ENCODE results near the gene PIN1. TPM values are rescaled to one million over a fixed set of nuclear protein-coding genes. Genes with fewer than 3 reads are reported as not detected.
A peak's percentile ranks its signal among the peaks of the same experiment; 100 is the strongest.

PIN1 gene
- total and polyA plus RNA-seq, 4 experiments from 2014 or later: 72.1 to 167 (median 81.0) TPM

- Mint-ChIP-seq H3K36me3 (no peaks in the 10 kb centered on the region), H3K4me1 (peaks cover 0 to 2% (median 0%) of the 10 kb centered on the region in 4 donors), H3K9me3 (no peaks in the 10 kb centered on the region), H3K27me3 (peaks cover 0 to 3% of the 10 kb centered on the region in 2 donors), H3K4me3 (no peak overlapping the region), H3K27ac (no peak overlapping the region)
- ChIA-PET POLR2A (ENCODE audit: partially characterized antibody) (no interaction called here), CTCF (ENCODE audit: partially characterized antibody) (interaction anchor here (1.0 kb wide), 1 partner anchor 10 kb away, joined by 3 read pairs; no protein-coding TSS in a partner anchor)
- intact Hi-C loops (cut with micrococcal nuclease): no loop called here
- H3K4me1 ChIP-seq (ENCODE audit: insufficient read depth, low read length): no peaks in the 10 kb centered on the region
- DNase-seq: no peak
- no peaks in the 10 kb centered on the region for H3K9me3 ChIP-seq (ENCODE audit: control insufficient read depth in 1 of 2, low read length in 2 of 2)
- H3K27me3 ChIP-seq (ENCODE audit: insufficient read depth, low read length): no peaks in the 10 kb centered on the region
- H3K36me3 ChIP-seq (ENCODE audit: insufficient read depth, low read length): no peaks in the 10 kb centered on the region
- H3K27ac ChIP-seq (ENCODE audit: low read depth, low read length): no peak overlapping the region
- H3K4me3 ChIP-seq (ENCODE audit: low read length in 2 of 2): no peak overlapping the region
These were observed 46.6 kb downstream of the PIN1 start for GRCh38 chr19:9881720-9882119.

- peaks cover 0 to 2% (median under 1%) of the 10 kb centered on the region in 4 donors for H3K4me1 Mint-ChIP-seq
- no peaks in the 10 kb centered on the region for H3K27me3 ChIP-seq (ENCODE audit: insufficient read depth, low read length)
- H3K27ac Mint-ChIP-seq: no peak overlapping the region
- DNase-seq: no peak
- ChIA-PET CTCF (ENCODE audit: partially characterized antibody) (interaction anchor here (1.3 kb wide), 1 partner anchor 23 kb away, joined by 5 read pairs; no protein-coding TSS in a partner anchor), POLR2A (ENCODE audit: partially characterized antibody) (no interaction called here)
- H3K27me3 Mint-ChIP-seq: peaks cover 0 to 7% of the 10 kb centered on the region in 2 donors
- no peak overlapping the region for H3K4me3 ChIP-seq (ENCODE audit: low read length in 2 of 2)
- H3K9me3 Mint-ChIP-seq: no peaks in the 10 kb centered on the region
- H3K4me1 ChIP-seq (ENCODE audit: insufficient read depth, low read length): no peaks in the 10 kb centered on the region
- H3K36me3 ChIP-seq (ENCODE audit: insufficient read depth, low read length): no peaks in the 10 kb centered on the region
- H3K36me3 Mint-ChIP-seq: no peaks in the 10 kb centered on the region
- no peak overlapping the region for H3K4me3 Mint-ChIP-seq
- intact Hi-C loops (cut with micrococcal nuclease): no loop called here
- no peaks in the 10 kb centered on the region for H3K9me3 ChIP-seq (ENCODE audit: control insufficient read depth in 1 of 2, low read length in 2 of 2)
- H3K27ac ChIP-seq (ENCODE audit: low read depth, low read length): no peak overlapping the region
These were observed 48.2 kb downstream of the PIN1 start for GRCh38 chr19:9883231-9883758.

- Mint-ChIP-seq H3K4me1 (peaks cover 0 to 1% (median 0%) of the 10 kb centered on the region in 4 donors), H3K4me3 (no peak overlapping the region), H3K27ac (no peak overlapping the region), H3K9me3 (no peaks in the 10 kb centered on the region), H3K27me3 (peaks cover 0 to 5% of the 10 kb centered on the region in 2 donors), H3K36me3 (no peaks in the 10 kb centered on the region)
- H3K9me3 ChIP-seq (ENCODE audit: control insufficient read depth in 1 of 2, low read length in 2 of 2): no peaks in the 10 kb centered on the region
- ChIA-PET POLR2A (ENCODE audit: partially characterized antibody) (no interaction called here), CTCF (ENCODE audit: partially characterized antibody) (interaction anchor here (0.6 kb wide), 1 partner anchor 366 kb away, joined by 3 read pairs; no protein-coding TSS in a partner anchor)
- H3K4me1 ChIP-seq (ENCODE audit: insufficient read depth, low read length): no peaks in the 10 kb centered on the region
- H3K4me3 ChIP-seq (ENCODE audit: low read length in 2 of 2): no peak overlapping the region
- DNase-seq: no peak
- no peaks in the 10 kb centered on the region for H3K27me3 ChIP-seq (ENCODE audit: insufficient read depth, low read length)
- intact Hi-C loops (cut with micrococcal nuclease): no loop called here
- no peak overlapping the region for H3K27ac ChIP-seq (ENCODE audit: low read depth, low read length)
- no peaks in the 10 kb centered on the region for H3K36me3 ChIP-seq (ENCODE audit: insufficient read depth, low read length)
These were observed 48.6 kb downstream of the PIN1 start for GRCh38 chr19:9883764-9884163.

- H3K36me3 ChIP-seq (ENCODE audit: insufficient read depth, low read length): no peaks in the 10 kb centered on the region
- intact Hi-C loops (cut with micrococcal nuclease): no loop called here
- no peaks in the 10 kb centered on the region for H3K36me3 Mint-ChIP-seq
- no peak for DNase-seq
- H3K9me3 ChIP-seq (ENCODE audit: control insufficient read depth in 1 of 2, low read length in 2 of 2): no peaks in the 10 kb centered on the region
- no peak overlapping the region for H3K27ac ChIP-seq (ENCODE audit: low read depth, low read length)
- CTCF ChIA-PET (ENCODE audit: partially characterized antibody): interaction anchor here (0.5 to 1.8 kb wide), 3 partner anchors 8 to 20 kb away, joined by 3 read pairs; no protein-coding TSS in a partner anchor
- POLR2A ChIA-PET (ENCODE audit: partially characterized antibody): no interaction called here
- no peaks in the 10 kb centered on the region for H3K9me3 Mint-ChIP-seq
- H3K4me3 ChIP-seq (ENCODE audit: low read length in 2 of 2): no peak overlapping the region
- no peak overlapping the region for H3K4me3 Mint-ChIP-seq
- H3K4me1 Mint-ChIP-seq: peaks cover 0 to 1% (median 0%) of the 10 kb centered on the region in 4 donors
- H3K4me1 ChIP-seq (ENCODE audit: insufficient read depth, low read length): no peaks in the 10 kb centered on the region
- peaks cover 3 to 6% of the 10 kb centered on the region in 2 donors for H3K27me3 Mint-ChIP-seq
- H3K27me3 ChIP-seq (ENCODE audit: insufficient read depth, low read length): no peaks in the 10 kb centered on the region
- peak overlapping the region in 1 of 7 donors; percentile 23 for H3K27ac Mint-ChIP-seq
These were observed 50.0 kb downstream of the PIN1 start for GRCh38 chr19:9885077-9885552.

GRCh38 chr19:9891609-9892373 lies 56.7 kb downstream of the PIN1 start:
- DNase-seq: no peak
- peaks cover 0 to 1% (median 0%) of the 10 kb centered on the region in 4 donors for H3K4me1 Mint-ChIP-seq
- H3K4me3 Mint-ChIP-seq: no peak overlapping the region
- intact Hi-C loops (cut with micrococcal nuclease): no loop called here
- CTCF ChIA-PET (ENCODE audit: partially characterized antibody): interaction anchor here (1.2 kb wide), 1 partner anchor 9 kb away, joined by 3 read pairs; no protein-coding TSS in a partner anchor
- POLR2A ChIA-PET (ENCODE audit: partially characterized antibody): no interaction called here
- H3K9me3 Mint-ChIP-seq: no peaks in the 10 kb centered on the region
- H3K9me3 ChIP-seq (ENCODE audit: control insufficient read depth in 1 of 2, low read length in 2 of 2): no peaks in the 10 kb centered on the region
- no peaks in the 10 kb centered on the region for H3K36me3 ChIP-seq (ENCODE audit: insufficient read depth, low read length)
- H3K27me3 Mint-ChIP-seq: peaks cover 5 to 6% of the 10 kb centered on the region in 2 donors
- no peaks in the 10 kb centered on the region for H3K27me3 ChIP-seq (ENCODE audit: insufficient read depth, low read length)
- no peaks in the 10 kb centered on the region for H3K36me3 Mint-ChIP-seq
- H3K4me1 ChIP-seq (ENCODE audit: insufficient read depth, low read length): no peaks in the 10 kb centered on the region
- peak overlapping the region in 1 of 7 donors; percentile 60 for H3K27ac Mint-ChIP-seq
- no peak overlapping the region for H3K27ac ChIP-seq (ENCODE audit: low read depth, low read length)
- no peak overlapping the region for H3K4me3 ChIP-seq (ENCODE audit: low read length in 2 of 2)

Other genes starting within 250 kb of the PIN1 start
- gene ZNF561, start 214.1 kb upstream of the PIN1 start, total RNA-seq: 10 to 100 TPM; 67.2 to 75.8 TPM
- gene ZNF561, start 214.1 kb upstream of the PIN1 start, polyA plus RNA-seq: 10 to 100 TPM; 12.5 to 17.4 TPM
- gene ZNF562, start 160.2 kb upstream of the PIN1 start, total RNA-seq: 10 to 100 TPM; 21.2 to 23.2 TPM
- gene ZNF562, start 160.2 kb upstream of the PIN1 start, polyA plus RNA-seq: 1 to 10 TPM; 1.2 to 3.9 TPM
- 10 to 100 TPM; 16.9 to 19.7 TPM for gene ZNF846, start 66.6 kb upstream of the PIN1 start, total RNA-seq
- 1 to 10 TPM; 4.0 to 5.4 TPM for gene ZNF846, start 66.6 kb upstream of the PIN1 start, polyA plus RNA-seq
- 10 to 100 TPM; 27.8 to 30.7 TPM for gene FBXL12, start 16.2 kb upstream of the PIN1 start, total RNA-seq
- gene FBXL12, start 16.2 kb upstream of the PIN1 start, polyA plus RNA-seq: 10 to 100 TPM; 10.8 to 12.4 TPM
- 100 to 1,000 TPM; 241 to 247 TPM for gene UBL5, start 7.4 kb upstream of the PIN1 start, total RNA-seq
- gene UBL5, start 7.4 kb upstream of the PIN1 start, polyA plus RNA-seq: 100 to 1,000 TPM; 703 to 753 TPM
- 10 to 100 TPM; 10.1 to 10.4 TPM for gene OLFM2, start 101.2 kb downstream of the PIN1 start, total RNA-seq
- 1 to 10 TPM; 5.0 to 8.8 TPM for gene OLFM2, start 101.2 kb downstream of the PIN1 start, polyA plus RNA-seq
- gene COL5A3, start 175.2 kb downstream of the PIN1 start, total RNA-seq: 1 to 10 TPM; 3.5 to 4.3 TPM
- gene COL5A3, start 175.2 kb downstream of the PIN1 start, polyA plus RNA-seq: under 1 TPM; 0.07 to 0.45 TPM
- not detected for gene RDH8, start 178.2 kb downstream of the PIN1 start, total RNA-seq
- not detected for gene RDH8, start 178.2 kb downstream of the PIN1 start, polyA plus RNA-seq

Measured in CD4-positive, alpha-beta memory T cell (primary cell).